ENCODE measurements around the gene HEYL.
A peak's percentile ranks its signal among the peaks of the same experiment; 100 is the strongest.
"Not testable (repeated sequence)": the region's sequence is repeated elsewhere in the genome, so short reads cannot be mapped to it uniquely, and the experiment has no call there.

The HEYL gene

GRCh38 chr1:39635871-39636210 lies 3.6 kb downstream of the HEYL start:
- DNase-seq, result no peak

DNA sequence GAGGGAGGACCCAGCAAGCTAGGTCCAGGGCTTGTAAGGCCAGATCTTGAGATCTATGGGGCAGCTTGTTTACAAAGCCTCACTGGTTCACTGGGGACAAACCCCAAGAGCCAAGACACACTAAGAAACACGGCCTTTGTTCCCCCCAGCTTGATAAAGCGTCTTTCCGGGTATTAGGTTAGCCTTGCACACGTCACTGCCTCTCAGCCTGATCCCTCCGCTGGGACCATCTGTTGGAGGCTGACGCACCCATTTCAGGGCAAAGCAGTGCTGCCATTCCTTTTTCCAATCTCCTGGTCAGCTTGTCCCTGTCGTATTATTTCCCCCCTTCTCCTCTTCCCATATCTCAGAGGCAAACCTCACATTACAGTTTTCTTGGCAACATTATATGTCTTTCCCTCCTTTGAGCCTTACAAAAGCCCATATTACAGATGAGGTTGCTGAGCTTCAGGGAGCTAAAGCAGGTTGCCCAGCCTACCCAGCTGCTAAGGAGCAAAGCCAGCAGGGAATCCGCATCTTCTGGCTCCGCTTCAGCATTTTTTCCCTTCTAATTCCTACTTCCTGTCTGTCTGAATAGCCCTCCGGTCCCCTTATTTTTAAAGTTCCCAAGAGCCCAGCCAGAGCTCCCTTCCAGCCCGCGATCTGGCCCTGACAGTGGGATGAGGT lies 4.1 kb downstream of the HEYL start:
- DNase-seq, result no peak

DNA sequence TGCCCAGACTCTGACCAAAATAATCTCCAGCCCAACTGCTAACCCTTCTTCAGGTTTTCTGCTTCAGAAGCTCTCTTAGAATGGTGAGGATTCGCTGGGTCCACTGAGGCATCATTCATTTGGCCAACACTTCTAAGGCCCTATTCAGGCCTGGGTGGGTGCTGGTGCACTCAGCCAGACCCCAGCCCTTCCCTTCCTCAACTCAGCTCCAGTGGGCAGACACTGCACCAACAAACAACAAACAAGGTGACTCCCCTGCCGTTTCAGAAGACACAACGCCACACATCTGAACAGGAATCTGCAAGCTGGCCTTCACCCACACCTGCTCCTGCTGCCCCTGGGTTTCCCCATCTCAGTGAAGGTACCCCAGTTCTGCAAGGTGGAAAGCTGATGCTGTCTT lies 6.0 kb downstream of the HEYL start:
- no peak for DNase-seq

DNA sequence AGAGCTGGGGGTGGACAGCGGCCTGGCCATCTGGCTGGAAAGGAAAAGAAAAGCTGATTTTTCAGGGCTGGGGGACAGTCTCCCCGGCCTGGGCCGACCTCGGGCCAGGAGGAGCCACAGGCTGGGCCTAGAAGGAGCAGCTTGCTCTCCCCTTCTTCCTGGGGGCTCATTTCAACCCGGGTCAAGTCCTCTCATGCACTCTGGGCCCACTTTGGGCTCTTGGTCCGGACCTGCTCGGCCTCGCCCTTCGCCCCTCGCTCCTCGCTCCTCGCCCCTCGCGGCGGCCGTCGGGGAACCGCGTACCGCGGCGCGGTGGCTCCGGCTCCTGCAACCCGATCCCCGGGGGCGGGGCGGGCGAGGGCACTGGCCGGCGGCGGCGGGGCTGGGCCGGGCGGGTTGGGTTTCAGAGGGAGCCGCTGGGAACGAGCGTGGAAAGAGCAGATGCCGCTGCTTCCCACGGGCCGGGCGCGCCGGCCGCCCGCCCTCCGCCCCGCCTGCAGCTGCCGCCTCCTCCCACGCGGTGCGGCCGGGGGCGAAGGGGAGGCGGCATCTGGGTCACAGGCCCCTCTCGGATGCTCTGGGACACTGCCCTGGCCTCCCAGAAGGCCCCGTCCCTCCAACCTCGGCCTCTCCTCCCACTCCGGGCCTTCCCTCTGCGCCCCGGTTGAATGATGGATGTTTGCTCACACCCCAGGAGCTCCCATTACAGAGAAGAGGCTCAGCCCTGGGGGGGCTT lies 6.6 kb downstream of the HEYL start:
- DNase-seq, result no peak

DNA sequence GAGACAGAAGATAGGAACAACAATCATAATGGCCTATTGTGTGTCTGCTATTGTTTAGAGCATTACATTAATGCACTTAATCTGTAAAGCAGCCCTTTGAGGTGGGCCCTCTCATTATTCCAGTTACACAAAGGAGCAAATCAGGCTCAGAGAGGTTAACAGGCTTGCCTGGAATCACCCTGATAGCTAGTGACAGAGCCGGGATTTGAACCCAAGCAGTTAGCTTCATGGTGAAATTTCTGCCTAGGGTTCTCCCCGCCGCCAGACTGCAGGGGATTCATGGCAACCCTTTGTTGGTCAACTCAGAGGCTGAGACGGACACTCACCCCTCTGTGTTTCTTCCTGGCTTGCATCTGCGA lies 7.1 kb downstream of the HEYL start:
- no peak for DNase-seq

DNA sequence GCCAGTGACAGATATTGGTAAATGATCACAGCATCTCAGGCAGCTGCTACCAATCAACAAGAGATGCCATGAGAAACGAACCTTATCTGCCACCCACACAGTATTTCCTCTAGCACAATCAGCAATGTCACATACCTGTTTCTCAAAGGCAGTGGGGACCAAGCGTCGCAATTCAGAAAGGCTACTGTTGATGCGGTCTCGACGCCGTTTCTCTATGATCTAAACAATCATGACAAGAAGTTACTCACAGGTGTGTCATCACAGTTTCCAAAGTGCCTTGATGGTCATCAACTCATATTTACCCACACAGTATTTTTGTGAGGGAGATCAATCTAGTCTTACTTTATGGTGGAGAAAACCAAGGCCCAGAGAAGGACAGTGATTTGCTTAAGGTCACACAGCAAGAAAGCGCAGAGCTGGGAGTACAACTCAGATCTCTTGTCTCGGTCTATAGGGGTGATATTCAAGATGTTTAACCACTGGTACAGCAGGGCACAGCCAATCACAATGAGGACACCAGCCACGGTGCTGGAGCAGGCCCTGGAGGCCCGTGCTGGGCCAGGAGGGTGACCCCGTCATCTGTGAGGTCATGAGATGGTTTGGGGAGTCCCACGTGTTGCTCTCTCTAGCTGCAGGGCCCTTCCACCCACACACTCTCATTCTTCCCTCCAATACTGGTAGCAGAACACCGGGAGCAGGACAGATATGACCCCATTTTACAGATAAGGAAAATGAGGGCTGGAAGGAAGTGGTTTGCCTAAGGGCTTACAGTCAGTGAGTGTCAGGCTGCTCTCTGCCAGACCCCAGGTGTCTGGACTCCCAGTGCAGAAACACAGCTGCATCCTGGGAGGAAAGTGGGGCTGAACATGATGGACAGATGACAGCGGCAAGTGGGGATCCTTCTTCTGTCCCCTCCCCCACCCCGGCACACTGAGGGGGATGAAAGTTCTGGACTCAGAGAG lies 7.8 kb downstream of the HEYL start:
- DNase-seq, result no peak

DNA sequence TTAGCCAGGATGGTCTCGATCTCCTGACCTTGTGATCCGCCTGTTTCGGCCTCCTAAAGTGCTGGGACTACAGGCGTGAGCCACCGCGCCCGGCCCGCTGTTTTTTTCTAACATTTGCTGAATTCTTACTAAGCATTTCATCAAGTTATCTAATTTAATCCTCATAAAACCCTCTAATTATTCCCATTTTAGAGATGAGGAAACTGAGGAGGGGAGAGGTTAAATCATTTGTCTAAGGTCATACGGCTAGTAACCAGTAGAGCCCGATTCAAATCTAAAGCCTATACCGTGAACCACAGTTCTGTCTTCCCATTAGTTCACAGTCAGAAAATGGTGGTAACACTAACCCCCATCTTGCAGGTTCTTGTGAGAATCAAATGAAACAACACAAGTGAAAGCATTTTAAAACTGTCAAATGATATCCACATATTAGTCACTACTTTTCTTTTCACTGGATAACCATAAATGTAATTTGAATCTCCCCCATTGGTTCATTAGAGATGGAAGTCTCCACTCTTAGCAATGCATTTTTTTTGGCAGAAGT lies 10.6 kb downstream of the HEYL start:
- DNase-seq, result no peak

- DNase-seq, result no peak
Measured at GRCh38 chr1:39626646-39627045, 12.8 kb downstream of the HEYL start.

DNA sequence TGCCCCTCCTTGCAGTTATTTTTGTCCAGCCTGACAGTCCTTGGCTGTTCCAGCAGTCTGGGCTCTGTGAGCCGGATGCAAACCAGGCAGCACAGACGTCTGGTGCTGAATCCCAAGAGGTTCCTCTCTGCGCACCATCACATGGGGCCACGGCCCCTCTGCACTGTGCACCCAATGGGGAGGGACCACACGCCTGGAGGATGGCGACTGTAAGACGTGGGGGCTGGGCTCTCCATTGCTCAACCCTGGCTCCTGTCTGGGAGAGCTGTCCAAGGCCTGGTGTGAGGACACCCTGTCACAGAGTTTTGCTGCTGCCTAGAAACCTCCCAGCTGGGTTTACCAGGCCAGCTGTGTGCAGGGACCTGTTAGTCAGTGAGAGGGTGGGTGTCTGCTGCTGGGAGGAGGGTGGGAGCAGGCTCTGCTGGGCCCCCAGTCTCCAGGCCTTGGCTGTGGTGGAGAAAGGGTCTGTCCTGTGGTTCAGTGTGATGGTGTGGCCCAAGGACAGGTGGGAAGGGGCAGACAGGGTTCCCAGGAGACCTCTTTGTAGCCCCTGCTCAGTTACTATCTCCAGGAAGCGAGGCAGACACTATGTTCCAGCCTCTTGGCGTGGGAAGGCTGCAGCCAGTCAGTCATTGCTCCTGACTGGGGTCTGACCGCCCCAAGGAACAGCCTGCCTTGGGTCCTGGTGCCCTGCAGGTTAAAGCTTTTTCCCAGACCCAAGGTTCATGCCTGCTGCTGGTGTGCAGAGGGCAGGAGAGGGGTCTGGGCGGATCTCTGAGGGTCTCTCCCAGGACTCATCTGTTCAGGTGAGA lies 13.8 kb downstream of the HEYL start:
- no peak for DNase-seq

DNA sequence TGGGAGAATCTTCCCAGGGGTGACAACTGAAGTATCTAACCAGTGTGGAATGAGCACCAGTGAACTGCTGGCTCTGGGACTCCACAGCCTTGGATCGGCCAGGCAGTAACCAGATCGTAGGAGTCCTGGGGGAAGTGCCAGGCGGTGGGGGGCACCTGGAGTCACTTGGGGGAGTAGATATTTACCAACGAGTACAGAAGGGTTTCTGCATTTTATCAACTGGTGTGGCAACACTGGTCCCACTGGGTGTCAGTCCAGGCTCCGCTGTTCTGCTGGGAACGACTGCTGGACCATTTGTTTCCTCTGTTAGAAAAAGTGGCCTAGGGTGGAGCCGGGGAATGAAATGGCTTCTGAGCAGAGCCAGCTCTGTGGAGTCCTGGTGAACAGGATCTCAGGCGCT lies 14.4 kb downstream of the HEYL start:
- no peak for DNase-seq

DNA sequence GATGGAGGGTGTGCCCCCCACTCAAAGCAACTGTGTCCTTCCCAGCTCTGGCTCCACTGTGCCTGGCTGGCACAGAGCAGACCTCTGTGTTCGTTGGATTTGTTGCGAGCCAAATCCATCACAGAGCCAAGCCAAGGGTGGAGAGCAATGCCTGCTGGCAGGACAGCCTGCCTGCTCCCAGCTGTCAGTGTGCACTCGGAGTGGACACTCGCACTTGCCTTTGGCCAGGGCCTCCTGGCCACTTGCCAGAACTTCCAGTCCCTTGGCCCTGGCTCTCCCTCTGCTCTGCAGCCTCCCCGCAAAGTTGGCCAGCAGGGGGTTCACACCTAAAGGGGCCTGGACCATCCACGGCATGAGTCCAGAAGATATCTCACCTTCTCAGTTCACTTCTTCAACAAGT lies 16.4 kb downstream of the HEYL start:
- DNase-seq, result no peak

GRCh38 chr1:39622427-39622826 lies 17.0 kb downstream of the HEYL start:
- DNase-seq, result no peak

DNA sequence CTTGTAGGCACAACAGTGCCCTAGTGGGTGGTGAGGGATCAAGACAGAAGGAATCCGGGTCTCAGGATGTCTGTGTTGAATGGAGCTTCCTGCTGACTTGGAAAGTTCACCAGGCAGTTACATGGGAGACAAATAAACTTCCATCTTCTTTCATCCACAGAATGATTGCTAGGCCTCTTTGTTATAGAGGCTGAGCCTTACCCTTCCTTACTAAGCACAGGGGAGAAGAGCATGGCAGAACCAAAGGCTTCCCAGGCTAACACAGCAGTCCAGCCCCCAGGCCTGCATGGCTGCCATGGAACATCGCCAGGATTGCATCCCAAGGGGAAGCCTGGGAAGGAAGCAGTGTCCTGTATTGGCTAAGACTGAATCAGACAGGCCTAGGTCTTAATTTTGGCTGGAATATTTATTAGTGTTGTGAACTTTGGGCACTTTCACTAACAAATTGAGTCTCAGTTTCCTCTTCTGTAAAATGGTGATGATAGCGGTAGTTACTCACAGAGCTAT lies 18.7 kb downstream of the HEYL start:
- no peak for DNase-seq

- no peak for DNase-seq
Measured at GRCh38 chr1:39617488-39618049, 21.9 kb downstream of the HEYL start.

GRCh38 chr1:39615086-39615673 lies 24.3 kb downstream of the HEYL start:
- no peak for DNase-seq

DNA sequence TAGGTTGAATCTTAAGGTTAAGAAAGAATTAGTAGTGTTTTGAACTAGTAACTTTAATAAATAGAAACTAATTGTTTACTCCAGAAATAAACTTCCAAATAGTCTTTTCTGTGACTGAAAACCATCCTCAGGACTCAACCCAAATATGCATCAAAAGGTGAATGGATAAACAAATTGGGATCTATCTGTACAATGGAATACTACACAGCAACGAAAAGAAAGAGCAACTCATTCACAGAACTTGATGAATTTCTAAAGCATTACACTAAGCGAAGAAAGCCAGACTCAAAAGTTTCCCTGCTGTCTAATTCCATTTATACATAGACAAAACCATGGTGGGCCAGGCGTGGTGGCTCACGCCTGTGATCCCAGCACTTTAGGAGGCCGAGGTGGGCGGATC lies 25.0 kb downstream of the HEYL start:
- no peak for DNase-seq

GRCh38 chr1:39613250-39613649 lies 26.2 kb downstream of the HEYL start:
- no peak for DNase-seq

DNA sequence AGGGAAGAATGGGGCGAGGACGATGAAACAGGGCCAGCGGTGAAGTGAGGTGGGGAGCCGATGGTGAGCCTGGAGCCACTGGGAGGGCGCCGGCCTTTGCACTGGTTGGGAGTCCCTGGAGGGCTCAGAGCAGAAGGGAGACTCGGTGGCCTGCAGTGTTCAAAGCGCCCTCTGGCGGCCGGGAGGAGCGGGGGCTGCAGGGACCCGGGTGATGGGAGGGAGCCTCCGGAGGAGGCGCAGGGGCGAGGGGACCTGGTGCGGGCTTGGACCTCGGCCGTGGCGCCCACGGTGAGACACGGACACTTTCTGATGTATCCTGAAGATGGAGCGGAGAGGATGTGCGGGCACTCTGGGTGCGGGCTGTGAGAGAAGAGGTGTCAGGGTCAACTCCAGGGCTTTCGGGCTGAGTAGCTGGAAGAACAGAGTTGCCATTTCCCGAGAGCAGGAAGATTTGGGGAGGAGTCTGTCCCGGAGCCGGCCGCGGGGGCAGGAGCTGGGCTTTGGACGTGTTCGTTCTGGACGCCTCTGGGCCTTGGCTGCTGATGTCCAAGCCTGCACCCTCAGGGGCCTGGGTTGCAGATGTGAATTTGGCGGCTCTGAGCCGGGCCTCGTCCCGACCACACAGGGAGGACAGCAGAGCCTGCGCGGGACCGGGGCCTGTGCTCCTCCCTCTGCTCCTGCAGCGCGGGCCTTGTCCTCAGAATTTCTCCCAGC lies 29.7 kb downstream of the HEYL start:
- DNase-seq, result peak in 1 of 2 experiments; percentile 31

- no peak for DNase-seq
Measured at GRCh38 chr1:39608921-39609320, 30.5 kb downstream of the HEYL start.

- not testable (repeated sequence) for DNase-seq
Measured at GRCh38 chr1:39603677-39604076, 35.8 kb downstream of the HEYL start.

DNA sequence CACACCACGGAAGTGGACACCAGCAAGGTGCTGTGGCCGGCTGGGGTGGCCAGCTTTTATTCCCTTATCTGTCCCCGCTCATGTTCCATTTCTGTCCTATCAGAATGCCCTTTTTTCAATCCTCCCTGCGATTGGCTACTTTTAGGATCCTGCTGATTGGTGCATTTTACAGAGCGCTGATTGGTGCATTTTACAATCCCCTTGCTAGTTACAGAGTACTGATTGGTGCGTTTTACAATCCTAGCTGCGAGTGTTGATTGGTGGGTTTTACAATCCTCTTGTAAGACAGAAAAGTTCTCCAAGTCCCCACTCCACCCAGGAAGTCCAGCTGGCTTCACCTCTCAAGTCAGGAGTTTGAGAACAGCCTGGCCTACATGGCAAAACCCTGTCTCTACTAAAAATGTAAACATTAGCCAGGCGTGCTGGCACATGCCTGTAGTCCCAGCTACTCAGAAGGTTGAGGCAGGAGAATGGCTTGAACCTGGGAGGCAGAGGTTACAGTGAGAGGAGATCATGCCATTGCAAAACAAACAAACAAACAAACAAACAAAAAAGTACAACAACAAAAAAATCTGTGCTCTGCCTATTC lies 37.7 kb downstream of the HEYL start:
- not testable (repeated sequence) for DNase-seq
